Loucy (cell line): ENCODE measurements around the gene AP2B1.
"Not testable (repeated sequence)": the region's sequence is repeated elsewhere in the genome, so short reads cannot be mapped to it uniquely, and the experiment has no call there.

Source experiments
- H2AFZ ChIP-seq: fragments of 200-600 bp; sonication (generic); 2 replicates; pipeline ENCODE4 v1.6.0; 2016; ENCODE audit warnings: antibody characterized with exemption, mild to moderate bottlenecking, low read length, moderate library complexity
- H3F3A ChIP-seq: fragments of 200-600 bp; 2 replicates; pipeline ENCODE4 v1.6.0; 2016; ENCODE audit warnings: antibody characterized with exemption, low read depth, mild to moderate bottlenecking
- H3K27me3 ChIP-seq: fragments of 200-600 bp; sonication (generic); 2 replicates; pipeline ENCODE4 v1.6.1; 2014; ENCODE audit warnings: low read length, mild to moderate bottlenecking; ENCODE audit not compliant: insufficient read depth, poor library complexity, severe bottlenecking
- H3K36me3 ChIP-seq: fragments of 200-600 bp; sonication (generic); 2 replicates; pipeline ENCODE4 v1.6.1; 2016; ENCODE audit warnings: low read length; ENCODE audit not compliant: insufficient read depth
- H3K4me1 ChIP-seq: fragments of 200-600 bp; sonication (generic); 2 replicates; pipeline ENCODE4 v1.5.1; 2014; ENCODE audit warnings: low read length, mild to moderate bottlenecking; ENCODE audit not compliant: insufficient read depth, poor library complexity, severe bottlenecking
- H3K4me2 ChIP-seq: fragments of 200-600 bp; sonication (generic); 2 replicates; pipeline ENCODE4 v1.6.0; 2014; ENCODE audit warnings: antibody characterized with exemption, low read length, low read depth, mild to moderate bottlenecking; ENCODE audit not compliant: poor library complexity, severe bottlenecking
- H3K4me3 ChIP-seq: fragments of 200-600 bp; sonication (generic); 2 replicates; pipeline ENCODE4 v1.5.1; 2014; ENCODE audit warnings: low read length, mild to moderate bottlenecking, mixed read lengths; ENCODE audit not compliant: poor library complexity, severe bottlenecking
- H3K79me2 ChIP-seq: fragments of 200-600 bp; sonication (generic); 2 replicates; pipeline ENCODE4 v1.6.1; 2014; ENCODE audit warnings: low read length; ENCODE audit not compliant: insufficient read depth
- H3K9ac ChIP-seq: fragments of 200-600 bp; sonication (generic); 2 replicates; pipeline ENCODE4 v1.6.0; 2014; ENCODE audit warnings: mild to moderate bottlenecking, low read depth, low read length, moderate library complexity; ENCODE audit not compliant: poor library complexity, severe bottlenecking
- H3K9me2 ChIP-seq: fragments of 200-600 bp; sonication (generic); replicated peaks from 2 replicates; pipeline ENCODE4 v1.6.1; 2016; ENCODE audit warnings: low read depth, low read length, mixed read lengths
- H3K9me3 ChIP-seq: fragments of 200-600 bp; sonication (generic); 2 replicates; pipeline ENCODE4 v1.6.1; 2014; ENCODE audit warnings: mild to moderate bottlenecking, antibody characterized with exemption, low read length, low read depth; ENCODE audit not compliant: insufficient read depth
- H4K20me1 ChIP-seq: fragments of 200-600 bp; sonication (generic); 2 replicates; pipeline ENCODE4 v1.6.0; 2014; ENCODE audit warnings: antibody characterized with exemption, low read length, mild to moderate bottlenecking; ENCODE audit not compliant: insufficient read depth, poor library complexity, severe bottlenecking
- EZH2phosphoT487 ChIP-seq: fragments of 200-600 bp; IDR thresholded peaks from 2 replicates; pipeline ENCODE4 v1.6.1; 2018; ENCODE audit warnings: antibody characterized with exemption, mild to moderate bottlenecking, moderate library complexity, borderline replicate concordance
- TF ChIP-seq, protein P1 (sequence below): fragments of 200-600 bp; sonication (generic); conservative IDR thresholded peaks from 2 replicates; pipeline ENCODE4 v1.5.1; 2014; ENCODE audit warnings: mild to moderate bottlenecking, antibody characterized with exemption, low read length

AP2B1 gene

DNA sequence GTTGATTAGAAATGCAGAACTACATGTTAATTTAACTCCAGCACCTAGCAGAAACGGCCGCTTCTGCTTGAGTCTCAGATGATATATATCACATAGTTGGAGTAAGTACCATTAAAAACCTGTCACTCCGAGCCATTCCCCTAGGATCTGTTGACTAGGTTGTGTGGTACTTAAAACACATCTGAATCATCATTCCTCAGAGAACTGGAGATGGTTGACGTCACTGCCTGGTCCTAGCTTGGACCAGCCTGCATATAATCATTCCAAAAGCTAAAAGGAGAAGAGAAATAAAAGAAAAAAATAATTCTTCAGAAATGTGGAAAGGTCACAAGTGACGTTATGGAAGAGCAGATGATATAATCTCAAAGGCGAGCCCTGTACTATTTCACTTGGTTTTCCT is 113.0 kb downstream of the AP2B1 start:
- no peaks in the 10 kb centered on the region for H3K27me3 ChIP-seq
- H3K36me3 ChIP-seq = peaks cover 23% of the 10 kb centered on the region
- no peaks in the 10 kb centered on the region for H3K4me1 ChIP-seq
- H3K9me3 ChIP-seq = no peaks in the 10 kb centered on the region
- no peak for TF ChIP-seq EZH2phosphoT487
- TF ChIP-seq, protein P1, sequence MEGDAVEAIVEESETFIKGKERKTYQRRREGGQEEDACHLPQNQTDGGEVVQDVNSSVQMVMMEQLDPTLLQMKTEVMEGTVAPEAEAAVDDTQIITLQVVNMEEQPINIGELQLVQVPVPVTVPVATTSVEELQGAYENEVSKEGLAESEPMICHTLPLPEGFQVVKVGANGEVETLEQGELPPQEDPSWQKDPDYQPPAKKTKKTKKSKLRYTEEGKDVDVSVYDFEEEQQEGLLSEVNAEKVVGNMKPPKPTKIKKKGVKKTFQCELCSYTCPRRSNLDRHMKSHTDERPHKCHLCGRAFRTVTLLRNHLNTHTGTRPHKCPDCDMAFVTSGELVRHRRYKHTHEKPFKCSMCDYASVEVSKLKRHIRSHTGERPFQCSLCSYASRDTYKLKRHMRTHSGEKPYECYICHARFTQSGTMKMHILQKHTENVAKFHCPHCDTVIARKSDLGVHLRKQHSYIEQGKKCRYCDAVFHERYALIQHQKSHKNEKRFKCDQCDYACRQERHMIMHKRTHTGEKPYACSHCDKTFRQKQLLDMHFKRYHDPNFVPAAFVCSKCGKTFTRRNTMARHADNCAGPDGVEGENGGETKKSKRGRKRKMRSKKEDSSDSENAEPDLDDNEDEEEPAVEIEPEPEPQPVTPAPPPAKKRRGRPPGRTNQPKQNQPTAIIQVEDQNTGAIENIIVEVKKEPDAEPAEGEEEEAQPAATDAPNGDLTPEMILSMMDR = no peak
- no peak overlapping the region for H3K4me3 ChIP-seq
- H3K4me2 ChIP-seq = no peak overlapping the region
- no peaks in the 10 kb centered on the region for H3K9me2 ChIP-seq
- no peaks in the 10 kb centered on the region for H4K20me1 ChIP-seq
- no peaks in the 10 kb centered on the region for H3F3A ChIP-seq
- H3K9ac ChIP-seq = no peak overlapping the region
- H3K79me2 ChIP-seq = no peaks in the 10 kb centered on the region
- no peak overlapping the region for H2AFZ ChIP-seq

GRCh38 chr17:35701491-35701890 is 114.4 kb downstream of the AP2B1 start:
- no peaks in the 10 kb centered on the region for H3K27me3 ChIP-seq
- H4K20me1 ChIP-seq = no peaks in the 10 kb centered on the region
- H3K9ac ChIP-seq = no peak overlapping the region
- H3F3A ChIP-seq = no peaks in the 10 kb centered on the region
- H3K9me3 ChIP-seq = no peaks in the 10 kb centered on the region
- no peaks in the 10 kb centered on the region for H3K79me2 ChIP-seq
- no peaks in the 10 kb centered on the region for H3K4me1 ChIP-seq
- TF ChIP-seq EZH2phosphoT487 = no peak
- TF ChIP-seq, protein P1 = no peak
- no peak overlapping the region for H3K4me3 ChIP-seq
- no peak overlapping the region for H3K4me2 ChIP-seq
- H3K9me2 ChIP-seq = no peaks in the 10 kb centered on the region
- H3K36me3 ChIP-seq = peaks cover 12% of the 10 kb centered on the region; the same call in 1 of the 2 replicates
- no peak overlapping the region for H2AFZ ChIP-seq

DNA sequence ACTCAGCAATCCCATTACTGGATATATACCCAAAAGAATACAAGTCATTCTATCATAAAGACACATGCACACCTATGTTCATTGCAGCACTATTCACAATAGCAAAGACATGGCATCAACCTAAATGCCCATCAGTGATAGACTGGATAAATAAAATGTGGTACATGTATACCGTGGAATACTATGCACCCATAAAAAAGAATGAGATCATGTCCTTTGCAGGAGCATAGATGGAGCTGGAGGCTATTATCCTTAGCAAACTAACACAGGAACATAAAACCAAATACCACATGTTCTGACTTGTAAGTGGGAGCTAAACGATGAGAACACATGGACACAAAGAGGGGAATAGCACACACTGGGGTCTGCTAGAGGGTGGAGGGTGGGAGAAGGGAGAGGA is 116.2 kb downstream of the AP2B1 start:
- H3K4me3 ChIP-seq, H3K36me3 ChIP-seq, H4K20me1 ChIP-seq, H3F3A ChIP-seq, H3K79me2 ChIP-seq, H3K4me1 ChIP-seq, H2AFZ ChIP-seq, H3K9me2 ChIP-seq, H3K9me3 ChIP-seq, H3K9ac ChIP-seq, H3K27me3 ChIP-seq, H3K4me2 ChIP-seq: not testable (repeated sequence)

- Histone ChIP-seq H3K9me2 (no peaks in the 10 kb centered on the region), H3K4me2 (no peak overlapping the region), H2AFZ (no peak overlapping the region), H3K79me2 (no peaks in the 10 kb centered on the region), H3K27me3 (no peaks in the 10 kb centered on the region), H3K36me3 (peaks cover 16% of the 10 kb centered on the region; the same call in 1 of the 2 replicates), H3K9ac (no peak overlapping the region), H3K4me3 (no peak overlapping the region), H3F3A (no peaks in the 10 kb centered on the region), H4K20me1 (no peaks in the 10 kb centered on the region), H3K9me3 (no peaks in the 10 kb centered on the region), H3K4me1 (no peaks in the 10 kb centered on the region)
- TF ChIP-seq EZH2phosphoT487 = no peak
- TF ChIP-seq, protein P1 = no peak
These were observed 118.1 kb downstream of the AP2B1 start for GRCh38 chr17:35705230-35705629.
